Measurements from ENCODE around the gene RNF141. TPM values are rescaled to one million over a fixed set of nuclear protein-coding genes. Genes with fewer than 3 reads are reported as not detected.

Gene RNF141
- total RNA-seq, 1 experiment from 2014 or later: 74.8 TPM

DNA sequence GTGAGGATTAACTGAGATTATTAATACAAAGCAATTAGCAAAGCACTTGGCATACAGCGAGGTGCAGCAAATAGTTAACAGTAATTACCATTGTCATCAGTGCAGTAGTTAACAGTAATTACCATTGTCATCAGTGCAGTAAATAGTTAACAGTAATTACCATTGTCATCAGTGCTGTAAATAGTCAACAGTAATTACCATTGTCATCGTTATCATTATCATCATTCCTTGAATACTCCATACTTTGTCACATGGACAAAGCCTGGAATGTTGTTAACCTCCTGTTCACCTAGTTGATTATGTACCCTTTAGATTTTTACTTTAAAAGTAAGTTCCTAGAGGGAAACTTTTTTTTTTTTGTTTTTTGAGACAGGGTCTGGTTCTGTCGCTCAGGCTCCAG is 47.0 kb upstream of the RNF141 start:
- H3K4me3 Mint-ChIP-seq (ENCODE audit: unreplicated experiment): no peak overlapping the region
- no TSS peak for BruUV-seq (replicated peaks)
- CTCF ChIA-PET: no interaction called here

DNA sequence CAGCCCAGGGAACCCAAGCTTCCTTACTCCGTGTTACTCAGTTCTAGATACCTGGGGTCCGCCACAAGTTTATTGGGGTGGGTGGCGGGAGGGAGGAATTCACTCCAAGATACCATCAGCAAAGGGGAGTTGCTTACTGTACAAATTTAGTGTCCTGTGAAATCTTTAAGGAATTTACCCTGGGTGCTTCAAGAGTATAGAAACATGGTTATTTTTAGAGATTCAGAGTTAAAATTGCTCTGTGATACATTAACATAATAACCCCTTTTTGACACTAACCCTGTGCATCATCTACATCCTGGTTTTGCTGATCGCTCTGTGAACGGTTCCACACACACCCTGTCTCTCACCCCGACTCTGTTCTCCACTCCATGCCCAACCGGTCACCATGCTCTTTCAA is 46.4 kb upstream of the RNF141 start:
- TF ChIP-seq, protein P1, sequence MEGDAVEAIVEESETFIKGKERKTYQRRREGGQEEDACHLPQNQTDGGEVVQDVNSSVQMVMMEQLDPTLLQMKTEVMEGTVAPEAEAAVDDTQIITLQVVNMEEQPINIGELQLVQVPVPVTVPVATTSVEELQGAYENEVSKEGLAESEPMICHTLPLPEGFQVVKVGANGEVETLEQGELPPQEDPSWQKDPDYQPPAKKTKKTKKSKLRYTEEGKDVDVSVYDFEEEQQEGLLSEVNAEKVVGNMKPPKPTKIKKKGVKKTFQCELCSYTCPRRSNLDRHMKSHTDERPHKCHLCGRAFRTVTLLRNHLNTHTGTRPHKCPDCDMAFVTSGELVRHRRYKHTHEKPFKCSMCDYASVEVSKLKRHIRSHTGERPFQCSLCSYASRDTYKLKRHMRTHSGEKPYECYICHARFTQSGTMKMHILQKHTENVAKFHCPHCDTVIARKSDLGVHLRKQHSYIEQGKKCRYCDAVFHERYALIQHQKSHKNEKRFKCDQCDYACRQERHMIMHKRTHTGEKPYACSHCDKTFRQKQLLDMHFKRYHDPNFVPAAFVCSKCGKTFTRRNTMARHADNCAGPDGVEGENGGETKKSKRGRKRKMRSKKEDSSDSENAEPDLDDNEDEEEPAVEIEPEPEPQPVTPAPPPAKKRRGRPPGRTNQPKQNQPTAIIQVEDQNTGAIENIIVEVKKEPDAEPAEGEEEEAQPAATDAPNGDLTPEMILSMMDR (IDR thresholded peaks at IDR 0.05; ENCODE audit: insufficient read depth in 1 of 2, low read depth in 1 of 2, low read length in 1 of 2, severe bottlenecking in 1 of 2, unreplicated experiment in 1 of 2): no peak
- BruUV-seq (replicated peaks): no TSS peak
- intact Hi-C loops (cut with micrococcal nuclease; ENCODE audit: unreplicated experiment): loop anchor here (2.0 kb wide), 1 partner anchor 33 kb away; no protein-coding TSS in a partner anchor
- no peak for DNase-seq
- Mint-ChIP-seq H3K36me3 (ENCODE audit: insufficient read depth, unreplicated experiment) (no peaks in the 10 kb centered on the region), H3K27ac (ENCODE audit: unreplicated experiment) (no peak overlapping the region), H3K9me3 (ENCODE audit: unreplicated experiment) (no peaks in the 10 kb centered on the region), H3K4me1 (ENCODE audit: low read depth, unreplicated experiment) (peaks cover 26% of the 10 kb centered on the region), H3K4me3 (ENCODE audit: unreplicated experiment) (no peak overlapping the region), H3K27me3 (ENCODE audit: insufficient read depth, unreplicated experiment) (no peaks in the 10 kb centered on the region)
- Histone ChIP-seq H3K9me3 (no peaks in the 10 kb centered on the region), H3K4me3 (ENCODE audit: low read depth, low read length) (no peak overlapping the region), H3K4me1 (peaks cover 21% of the 10 kb centered on the region; the same call in 1 of the 2 replicates), H3K36me3 (ENCODE audit: control insufficient read depth, insufficient read depth, low read length) (no peaks in the 10 kb centered on the region), H3K27me3 (replicated peaks; ENCODE audit: control insufficient read depth, insufficient read depth, low read length) (no peaks in the 10 kb centered on the region)
- CTCF ChIA-PET: no interaction called here
- POLR2A ChIA-PET: no interaction called here

More for the DNA sequence above, 47.0 kb upstream of the RNF141 start:
- no peaks in the 10 kb centered on the region for H3K27me3 Mint-ChIP-seq (ENCODE audit: insufficient read depth, unreplicated experiment)
- TF ChIP-seq, protein P1 (IDR thresholded peaks at IDR 0.05; ENCODE audit: insufficient read depth in 1 of 2, low read depth in 1 of 2, low read length in 1 of 2, severe bottlenecking in 1 of 2, unreplicated experiment in 1 of 2): no peak
- POLR2A ChIA-PET: no interaction called here
- H3K9me3 Mint-ChIP-seq (ENCODE audit: unreplicated experiment): no peaks in the 10 kb centered on the region
- H3K4me3 ChIP-seq (ENCODE audit: low read depth, low read length): no peak overlapping the region
- no peaks in the 10 kb centered on the region for H3K9me3 ChIP-seq
- no peak overlapping the region for H3K27ac Mint-ChIP-seq (ENCODE audit: unreplicated experiment)
- intact Hi-C loops (cut with micrococcal nuclease; ENCODE audit: unreplicated experiment): loop anchor here (2.0 kb wide), 1 partner anchor 33 kb away; no protein-coding TSS in a partner anchor
- DNase-seq: no peak
- H3K4me1 ChIP-seq: peaks cover 24% of the 10 kb centered on the region; the same call in 1 of the 2 replicates
- H3K27me3 ChIP-seq (replicated peaks; ENCODE audit: control insufficient read depth, insufficient read depth, low read length): no peaks in the 10 kb centered on the region
- peaks cover 24% of the 10 kb centered on the region for H3K4me1 Mint-ChIP-seq (ENCODE audit: low read depth, unreplicated experiment)
- no peaks in the 10 kb centered on the region for H3K36me3 ChIP-seq (ENCODE audit: control insufficient read depth, insufficient read depth, low read length)
- H3K36me3 Mint-ChIP-seq (ENCODE audit: insufficient read depth, unreplicated experiment): no peaks in the 10 kb centered on the region

DNA sequence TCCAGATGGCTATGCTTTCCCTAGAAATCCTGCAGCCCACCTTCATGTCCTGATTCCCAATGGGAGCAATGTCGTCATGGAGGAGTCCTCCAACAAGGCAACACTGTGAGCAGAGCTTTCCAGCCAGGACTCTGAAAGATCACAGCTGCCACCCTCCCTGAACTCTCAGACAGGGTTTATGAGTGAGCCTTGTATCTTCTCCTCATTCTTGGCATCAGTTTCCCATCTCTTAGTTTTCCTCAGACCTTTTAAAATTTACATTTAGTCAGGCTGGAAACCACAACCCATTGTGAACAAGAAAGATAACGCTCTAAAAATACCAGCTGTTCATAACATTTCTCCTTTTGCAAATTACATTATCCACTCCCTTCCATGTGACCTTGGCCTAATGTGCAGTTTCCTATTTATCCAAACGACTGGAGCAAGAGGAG is 43.1 kb upstream of the RNF141 start:
- no TSS peak for BruUV-seq (replicated peaks)
- intact Hi-C loops (cut with micrococcal nuclease; ENCODE audit: unreplicated experiment): no loop called here
- ChIA-PET CTCF (interaction anchor here (1.8 kb wide), 1 partner anchor 43 kb away, joined by 6 read pairs; the partner anchor contains the start of gene RNF141), POLR2A (no interaction called here)
- H3K27ac Mint-ChIP-seq (ENCODE audit: unreplicated experiment): no peak overlapping the region
- no peaks in the 10 kb centered on the region for H3K27me3 Mint-ChIP-seq (ENCODE audit: insufficient read depth, unreplicated experiment)
- H3K4me1 Mint-ChIP-seq (ENCODE audit: low read depth, unreplicated experiment): peaks cover 23% of the 10 kb centered on the region
- TF ChIP-seq, protein P1 (IDR thresholded peaks at IDR 0.05; ENCODE audit: insufficient read depth in 1 of 2, low read depth in 1 of 2, low read length in 1 of 2, severe bottlenecking in 1 of 2, unreplicated experiment in 1 of 2): no peak
- no peak overlapping the region for H3K4me3 Mint-ChIP-seq (ENCODE audit: unreplicated experiment)
- no peaks in the 10 kb centered on the region for H3K9me3 Mint-ChIP-seq (ENCODE audit: unreplicated experiment)
- no peaks in the 10 kb centered on the region for H3K36me3 Mint-ChIP-seq (ENCODE audit: insufficient read depth, unreplicated experiment)
- DNase-seq: no peak
- Histone ChIP-seq H3K4me1 (peaks cover 18% of the 10 kb centered on the region; the same call in 1 of the 2 replicates), H3K36me3 (ENCODE audit: control insufficient read depth, insufficient read depth, low read length) (no peaks in the 10 kb centered on the region), H3K4me3 (ENCODE audit: low read depth, low read length) (no peak overlapping the region), H3K9me3 (no peaks in the 10 kb centered on the region), H3K27me3 (replicated peaks; ENCODE audit: control insufficient read depth, insufficient read depth, low read length) (no peaks in the 10 kb centered on the region)

All from Caco-2 (cell line).